HG03280 (cell line): ENCODE data around the gene EFCAB12.
"Not testable (repeated sequence)": the region's sequence is repeated elsewhere in the genome, so short reads cannot be mapped to it uniquely, and the experiment has no call there.

ENCODE experiments used
- ATAC-seq: cut with Tn5 transposase; IDR thresholded peaks from one replicate; pipeline ENCODE4 v1.9.1; 2021; ENCODE audit warnings: mild to moderate bottlenecking, moderate library complexity; ENCODE audit not compliant: unreplicated experiment

Gene EFCAB12

DNA sequence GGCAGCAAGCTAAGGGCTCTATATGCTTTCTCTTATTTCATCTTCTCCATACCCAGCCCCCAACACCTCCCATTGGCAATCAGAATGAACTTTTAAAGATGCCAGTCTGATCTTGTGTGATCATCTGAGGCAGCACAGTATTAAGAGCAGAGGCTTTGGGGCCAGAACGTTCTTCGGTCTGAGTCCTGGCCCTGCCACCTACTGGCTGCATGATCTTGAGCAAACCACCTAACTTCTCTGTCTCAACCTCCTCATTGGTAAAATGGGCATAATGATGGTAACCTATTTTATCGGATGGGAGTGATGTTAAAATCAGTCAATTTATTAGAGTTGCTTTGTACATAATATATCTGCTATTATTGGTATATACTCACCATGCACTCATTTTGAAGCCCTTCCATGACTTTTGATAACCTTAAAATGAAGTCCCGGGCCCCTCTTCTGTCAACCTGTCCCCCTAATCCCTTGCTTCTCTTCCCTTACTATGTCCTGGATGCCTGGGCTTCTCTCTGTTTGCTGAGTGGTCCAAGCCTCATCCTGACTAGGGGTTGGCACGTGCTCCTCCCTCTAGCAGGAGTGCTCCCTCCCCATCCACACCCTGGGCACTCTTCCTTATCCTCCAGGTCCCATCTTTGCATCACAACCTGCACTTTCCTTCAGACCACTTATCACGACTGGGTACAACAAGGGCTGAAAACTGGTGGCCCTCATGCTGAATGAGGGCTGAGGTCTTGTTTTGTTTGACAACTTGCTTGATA, 6.3 kb downstream of the EFCAB12 start:
- no peak for ATAC-seq

DNA sequence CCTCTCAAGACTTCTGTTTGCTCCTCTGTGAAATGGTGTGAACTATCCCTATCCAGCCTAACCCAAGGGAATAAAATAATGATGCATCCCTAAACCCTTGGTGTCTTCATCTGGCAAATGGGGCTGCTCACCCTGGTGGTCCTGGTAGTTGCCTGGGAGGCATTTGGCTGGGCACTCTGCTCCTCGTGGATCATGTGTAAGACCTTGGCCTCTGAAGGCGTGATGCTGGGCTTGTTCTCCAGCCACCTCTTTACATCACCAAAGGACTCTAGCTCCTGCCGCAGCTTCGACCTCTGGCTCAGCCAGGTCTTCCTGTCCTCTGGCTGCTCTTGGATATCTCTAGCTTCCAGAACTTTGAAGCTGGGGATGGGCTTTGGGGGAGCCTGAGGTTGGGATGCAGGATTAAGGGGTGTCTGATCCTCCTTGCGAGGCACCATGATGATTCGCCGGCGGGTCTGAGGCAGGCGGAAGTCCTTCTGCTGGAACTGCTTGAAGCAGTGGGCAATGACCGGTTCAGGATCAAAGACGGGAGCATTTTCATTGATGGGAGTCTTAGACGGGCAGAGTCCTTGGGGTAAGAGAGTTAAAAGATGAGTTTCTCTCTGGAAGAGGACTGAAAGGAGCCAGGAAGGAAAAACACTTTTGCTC, 7.1 kb downstream of the EFCAB12 start:
- ATAC-seq: no peak

DNA sequence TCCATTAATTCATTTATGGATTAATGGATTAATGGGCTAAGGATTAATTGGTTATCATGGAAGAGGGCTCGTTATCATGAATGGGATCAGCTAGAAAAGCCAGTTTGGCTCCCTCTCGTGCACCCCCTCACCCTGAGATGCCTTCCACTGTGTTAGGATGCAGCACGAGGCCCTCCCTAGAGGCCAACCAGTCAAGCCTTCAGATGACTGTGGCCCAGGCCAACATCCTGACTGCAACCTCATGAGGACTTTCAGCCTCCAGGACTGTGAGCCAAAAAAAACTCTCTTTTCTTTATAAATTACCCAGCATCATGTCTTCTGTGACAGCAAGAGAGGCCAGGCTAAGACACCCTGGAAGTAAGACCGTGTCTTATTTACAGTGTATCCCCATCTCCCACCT, 9.0 kb downstream of the EFCAB12 start:
- no peak for ATAC-seq

DNA sequence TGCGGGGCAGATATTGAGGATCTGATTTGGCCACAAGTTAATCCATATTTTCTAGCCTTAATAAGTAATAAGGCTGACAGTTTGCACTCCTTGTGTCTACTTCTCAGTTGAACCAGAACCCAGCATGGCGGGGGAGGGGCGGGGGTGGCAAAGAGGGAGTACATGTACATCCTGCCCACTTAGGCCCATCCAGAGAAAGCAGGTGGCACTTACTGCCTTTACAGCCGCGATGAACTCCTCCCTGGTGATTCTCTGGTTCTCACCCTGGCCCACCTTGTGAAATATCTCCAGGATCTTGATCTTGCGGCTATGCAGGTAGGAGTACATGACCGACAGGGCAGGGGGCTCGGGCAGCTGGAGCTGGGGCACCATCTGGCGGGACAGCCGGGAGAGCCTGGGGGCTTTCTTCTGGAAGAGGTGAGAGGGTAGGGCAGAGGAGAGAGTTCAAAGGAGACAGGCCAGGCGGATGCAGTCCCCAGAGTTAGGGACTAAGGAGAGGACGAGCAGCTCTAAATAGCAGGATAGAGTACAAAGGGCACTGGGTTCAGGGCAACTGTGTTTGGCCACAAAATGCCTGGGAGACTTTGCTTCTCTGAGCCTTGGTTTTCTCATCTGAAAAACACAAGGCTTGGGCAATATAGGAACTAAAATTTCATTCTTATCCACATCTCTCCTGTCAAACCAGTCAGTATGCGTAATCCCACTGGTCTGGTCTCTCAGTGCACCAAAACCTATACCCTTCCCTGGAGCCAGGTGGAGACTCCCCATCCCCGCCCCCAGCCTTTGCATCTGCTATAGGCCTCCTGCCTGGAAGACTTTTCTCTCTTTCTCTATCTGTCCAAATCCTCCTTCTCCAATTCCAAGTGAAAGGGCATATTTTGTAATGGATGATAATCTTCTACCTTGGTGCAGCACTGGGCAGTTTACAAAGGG, 10.1 kb downstream of the EFCAB12 start:
- ATAC-seq: no peak

DNA sequence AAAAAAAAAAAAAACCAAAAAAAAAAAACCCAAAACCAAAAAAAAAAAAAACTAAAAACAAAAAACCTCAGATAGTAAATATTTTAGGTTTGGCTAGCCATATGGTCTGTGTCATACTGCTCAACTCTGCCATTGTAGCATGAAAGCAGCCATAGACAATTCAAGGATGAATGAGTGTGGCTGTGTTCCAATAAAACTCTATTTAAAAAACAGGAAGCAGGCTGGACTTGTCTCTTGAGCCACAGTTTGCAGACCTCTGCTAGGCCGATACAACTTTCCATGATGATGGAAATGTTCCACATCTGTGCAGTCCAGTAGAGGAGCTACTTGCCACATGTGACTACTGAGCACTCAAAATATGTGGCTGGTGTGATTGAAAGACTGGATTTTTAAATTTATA, 11.1 kb downstream of the EFCAB12 start:
- ATAC-seq: no peak

DNA sequence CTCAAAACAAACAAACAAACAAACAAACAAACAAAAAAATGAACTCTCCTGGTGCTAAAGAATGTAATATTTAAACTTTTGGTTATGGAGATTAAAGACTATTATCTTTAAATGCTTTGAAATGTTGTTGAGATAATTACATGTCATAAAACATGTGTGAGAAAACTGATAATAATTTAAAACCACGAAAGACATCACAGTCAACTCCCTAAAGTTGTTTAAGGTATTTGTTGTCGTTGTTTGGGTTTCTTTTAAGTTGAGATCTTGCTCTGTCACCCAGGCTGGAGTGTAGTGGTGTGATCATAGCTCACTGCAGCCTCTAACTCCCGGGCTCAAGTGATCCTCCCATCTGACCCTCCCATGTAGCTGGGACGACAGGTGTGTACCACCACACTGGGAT, 12.0 kb downstream of the EFCAB12 start:
- no peak for ATAC-seq

DNA sequence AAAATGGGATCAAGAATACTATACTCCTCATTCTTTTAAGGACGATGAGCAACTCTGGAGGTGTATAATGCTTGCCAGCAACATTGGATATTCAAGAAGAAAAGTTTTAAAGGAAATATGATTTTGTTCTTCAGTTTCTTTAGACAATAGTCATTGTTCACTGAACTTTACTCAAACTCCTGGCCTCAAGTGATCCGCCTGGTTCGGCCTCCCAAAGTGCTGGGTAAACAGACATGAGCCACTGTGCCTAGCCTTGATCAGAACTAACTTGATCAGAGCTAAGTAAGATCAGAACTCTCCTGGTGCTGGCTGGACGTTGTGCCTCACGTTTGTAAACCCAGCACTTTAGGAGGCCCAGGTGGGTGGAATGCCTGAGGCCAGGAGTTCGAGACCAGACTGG, 12.6 kb downstream of the EFCAB12 start:
- no peak for ATAC-seq

DNA sequence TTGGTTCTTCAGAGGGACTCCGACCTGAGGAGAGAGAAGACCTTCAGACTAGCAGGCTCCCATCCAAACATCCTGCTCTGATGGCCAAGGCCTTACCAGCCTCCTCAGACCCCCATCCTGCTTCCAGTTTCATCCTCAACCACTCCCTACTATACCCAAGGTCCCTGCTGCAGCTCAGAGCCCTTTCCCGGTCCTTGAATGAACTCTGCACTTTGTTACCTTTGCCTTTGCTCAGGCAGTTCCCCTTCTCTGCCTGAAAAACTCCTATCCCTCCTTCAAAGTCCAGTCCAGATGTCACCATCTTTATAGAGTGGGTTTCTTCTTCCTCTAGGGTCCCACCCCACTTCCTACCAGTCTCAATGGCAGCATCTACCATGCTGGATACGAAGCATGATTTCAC, 13.1 kb downstream of the EFCAB12 start:
- ATAC-seq: no peak

DNA sequence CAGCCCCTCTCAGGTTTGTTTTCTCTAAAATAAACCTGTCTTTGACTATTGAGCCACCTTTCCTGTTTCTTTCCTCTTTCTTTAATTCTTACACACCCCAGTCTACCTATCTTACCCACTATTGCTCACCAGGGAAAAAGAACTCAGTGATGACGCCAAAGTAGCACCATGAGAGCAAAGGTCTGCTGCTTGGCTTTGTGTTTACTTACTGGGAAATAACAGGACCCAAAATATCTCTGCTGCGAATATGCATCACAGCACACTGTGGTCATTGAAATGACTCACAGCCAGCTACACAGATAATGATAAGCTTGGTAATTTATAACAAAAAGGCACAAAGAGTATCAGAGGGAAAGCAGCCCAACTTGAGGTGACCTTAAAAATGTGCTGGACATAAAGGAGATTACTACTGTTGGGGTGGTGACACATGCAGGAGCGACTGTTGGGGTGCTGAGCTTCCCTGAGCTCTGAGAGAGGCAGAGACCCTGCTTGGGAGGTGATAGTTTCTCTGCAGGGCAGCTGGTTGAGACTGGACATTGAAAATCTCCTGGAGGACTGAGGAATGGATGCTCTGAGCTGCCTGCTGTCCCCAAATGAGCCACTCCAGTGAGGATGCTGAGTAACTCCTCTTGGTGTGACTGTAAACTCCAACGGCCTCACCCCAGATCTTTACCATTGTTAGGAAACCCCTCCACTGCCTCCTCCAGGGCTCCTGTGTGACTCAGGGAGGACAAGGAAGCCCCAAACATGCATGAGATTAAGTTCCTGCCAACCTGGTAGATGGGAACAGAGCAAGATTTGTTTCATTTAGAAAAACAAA, 14.5 kb downstream of the EFCAB12 start:
- peak; percentile 70 for ATAC-seq

DNA sequence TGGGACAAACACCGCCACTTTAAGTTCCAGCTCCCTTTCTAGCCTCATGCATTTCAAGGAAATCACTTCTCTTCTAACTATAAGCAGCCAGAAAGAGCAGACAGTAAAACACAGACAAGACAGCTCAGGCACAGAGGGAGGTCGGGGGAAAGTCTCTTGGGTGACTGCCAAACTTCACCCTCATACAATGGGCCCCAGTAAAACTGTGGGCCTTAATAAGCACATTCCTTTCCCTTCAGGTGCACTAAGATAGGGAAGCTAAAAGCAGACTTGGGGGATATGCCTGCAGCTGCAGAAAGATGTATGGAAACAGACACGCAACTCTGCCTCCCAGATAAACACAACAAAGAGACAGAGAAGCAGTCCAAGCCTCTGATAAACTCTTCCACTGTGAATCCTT, 15.2 kb downstream of the EFCAB12 start:
- ATAC-seq: not testable (repeated sequence)

DNA sequence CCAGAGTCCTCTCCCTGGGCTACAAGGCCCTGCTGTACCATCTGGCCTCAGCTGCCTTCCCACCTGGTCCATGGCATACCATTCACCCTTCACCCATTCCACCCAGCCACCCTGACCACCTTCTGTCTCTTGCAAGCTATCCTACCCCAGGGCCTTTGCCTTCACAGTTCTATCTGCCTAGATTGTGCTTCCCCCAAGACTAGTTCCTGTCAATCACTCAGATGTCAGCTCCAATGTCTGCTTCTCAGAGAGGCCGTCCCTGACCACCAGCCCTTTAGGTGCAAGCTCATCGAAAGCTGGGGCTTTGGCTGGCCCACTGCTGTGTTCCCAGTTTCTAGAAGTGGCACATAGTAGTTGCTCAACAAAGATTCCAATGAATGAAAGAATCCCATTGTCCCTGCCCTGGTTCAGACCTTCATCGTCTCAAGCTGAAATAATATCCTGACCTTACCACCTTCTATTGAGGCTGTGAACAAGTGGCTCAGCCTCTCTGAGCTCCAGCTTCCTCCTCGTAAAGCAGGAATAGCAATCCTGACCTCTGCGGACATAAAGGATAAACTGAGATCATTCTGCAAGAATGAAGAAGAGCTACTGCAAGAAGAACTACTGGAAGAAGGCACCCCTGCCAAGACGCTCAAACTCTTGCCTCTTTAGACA, 15.8 kb downstream of the EFCAB12 start:
- ATAC-seq: no peak

DNA sequence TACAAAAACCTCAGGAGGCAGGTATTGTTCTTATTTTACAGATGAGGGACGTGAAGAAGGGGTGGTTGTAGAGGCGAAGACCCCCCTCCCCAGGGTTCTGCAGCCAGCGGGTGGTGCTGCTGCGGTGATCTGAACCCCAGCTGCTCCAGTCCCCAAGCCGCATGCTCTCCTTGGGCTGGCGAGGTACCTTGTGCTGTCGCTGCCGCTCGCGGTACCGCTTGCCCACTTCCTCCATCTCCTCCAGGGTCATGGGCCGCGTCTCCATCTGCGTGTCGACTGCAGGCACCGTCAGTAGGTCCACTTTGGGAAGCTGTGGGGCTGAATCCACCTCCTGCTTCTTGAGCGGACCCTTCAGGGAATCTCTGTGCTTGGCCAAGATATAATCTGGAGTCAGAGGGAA, 17.5 kb downstream of the EFCAB12 start:
- no peak for ATAC-seq

DNA sequence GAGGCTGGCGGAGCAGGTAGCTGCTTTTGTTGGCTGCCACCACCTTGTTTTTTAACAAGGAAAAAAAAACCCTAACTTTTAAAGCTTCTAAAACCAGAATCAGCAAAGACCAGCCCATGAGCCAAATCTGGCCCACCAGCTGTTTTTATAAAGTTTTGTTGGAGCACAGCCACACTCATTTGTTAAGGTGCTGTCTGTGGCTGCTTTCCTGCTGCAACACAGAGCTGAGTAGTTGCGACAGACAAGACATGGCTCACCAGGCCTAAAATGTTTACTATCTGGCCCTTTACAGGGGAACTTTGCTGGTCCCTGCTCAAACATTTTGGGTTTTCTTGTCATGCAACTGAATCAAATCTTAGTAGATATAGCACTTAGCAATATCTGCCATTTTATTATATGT, 18.9 kb downstream of the EFCAB12 start:
- no peak for ATAC-seq

DNA sequence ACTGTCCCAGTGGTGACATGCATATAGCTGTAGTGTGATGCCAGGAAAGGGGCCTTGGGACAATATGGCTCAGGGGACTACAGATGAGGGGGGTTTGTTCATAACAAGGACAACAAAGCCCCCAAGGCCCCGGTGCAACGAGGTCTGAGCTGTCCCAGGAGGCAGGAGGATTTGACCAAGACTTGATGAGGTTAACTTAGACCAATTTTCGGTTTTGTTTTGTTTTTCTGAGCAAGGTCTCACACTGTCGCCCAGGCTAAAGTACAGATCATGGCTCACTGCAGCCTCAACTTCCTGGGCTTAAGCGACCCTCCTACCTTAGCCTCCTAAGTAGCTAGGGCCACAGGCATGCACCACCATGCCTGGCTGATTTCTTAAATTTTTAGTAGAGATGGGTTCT, 23.8 kb downstream of the EFCAB12 start:
- no peak for ATAC-seq

DNA sequence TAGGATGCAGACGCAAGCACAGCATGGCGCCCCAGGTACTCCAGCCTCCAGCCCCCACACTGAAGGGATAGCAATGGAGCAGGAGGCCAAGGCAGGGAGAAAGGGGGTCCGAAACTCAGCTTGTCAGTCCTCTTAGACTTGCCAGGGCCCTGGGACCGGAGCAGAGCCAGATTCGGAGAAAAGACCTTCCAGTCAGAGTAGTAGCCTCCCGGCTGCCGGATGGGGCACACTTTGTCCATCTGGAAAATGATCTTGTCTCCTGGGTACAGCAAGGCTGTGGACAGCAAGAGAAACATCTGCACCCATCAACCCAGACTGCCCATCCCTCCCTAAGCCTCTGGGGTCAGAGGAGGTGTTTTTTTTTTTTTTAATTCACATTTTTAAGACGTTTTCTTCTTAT, 24.3 kb downstream of the EFCAB12 start:
- ATAC-seq: no peak

DNA sequence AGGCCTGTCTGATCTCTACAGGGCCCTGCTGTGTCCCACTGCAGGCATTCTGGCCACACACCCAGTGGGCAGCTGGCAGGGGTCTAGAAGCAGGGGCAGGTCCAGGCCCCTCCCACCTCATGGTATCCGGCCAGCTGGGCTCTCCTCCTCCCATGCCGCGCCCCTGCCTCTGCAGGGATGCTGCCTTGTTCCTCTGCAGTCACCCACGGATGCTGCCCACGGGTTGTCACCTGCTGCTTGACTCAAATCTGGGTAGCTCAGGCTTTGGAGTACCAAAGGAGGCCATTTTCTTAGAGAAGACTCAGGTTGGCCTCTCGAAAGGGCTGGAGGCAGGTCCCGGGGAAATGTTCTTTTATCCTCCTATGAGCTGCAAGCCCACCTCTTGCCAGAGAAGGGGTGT, 25.0 kb downstream of the EFCAB12 start:
- no peak for ATAC-seq

DNA sequence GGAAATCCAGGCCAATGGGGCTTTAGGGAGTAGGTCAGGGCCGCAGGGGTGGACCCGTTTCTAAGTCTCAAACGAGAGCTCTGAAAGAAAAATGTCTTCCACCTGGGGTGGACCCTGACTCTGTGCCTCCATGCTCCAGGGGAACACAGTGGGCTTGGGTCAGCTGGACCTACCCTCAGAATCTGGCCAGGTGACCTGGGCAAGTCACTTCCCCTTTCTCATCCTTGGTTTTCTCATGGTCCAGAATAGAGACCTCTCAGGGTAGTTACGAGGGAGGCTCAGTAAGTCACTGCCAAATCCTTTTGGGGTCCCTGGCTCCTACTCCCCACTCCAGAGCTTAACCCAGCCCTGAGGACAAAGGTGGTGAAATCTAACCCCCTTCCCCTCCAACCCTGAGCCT, 25.8 kb downstream of the EFCAB12 start:
- no peak for ATAC-seq

DNA sequence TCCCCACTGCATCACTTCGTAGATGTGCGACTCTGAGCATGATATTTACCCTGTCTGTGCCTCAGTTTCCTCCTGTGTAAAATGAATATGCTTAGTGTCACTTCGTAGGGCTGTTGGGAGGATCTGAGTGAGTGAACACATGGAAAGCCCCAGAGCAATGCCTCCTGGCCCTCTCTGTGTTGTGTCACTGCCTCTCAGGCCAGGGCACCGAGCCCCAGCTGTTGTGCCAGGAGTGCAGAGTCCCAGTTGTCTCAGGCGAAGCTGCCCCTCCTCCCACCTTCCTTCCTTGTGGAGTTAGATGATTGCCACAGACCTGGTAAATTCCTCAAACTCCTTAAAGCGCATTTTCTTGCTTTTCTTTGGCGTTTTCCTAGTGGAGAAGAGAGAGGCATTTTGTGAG, 26.2 kb downstream of the EFCAB12 start:
- ATAC-seq: no peak

DNA sequence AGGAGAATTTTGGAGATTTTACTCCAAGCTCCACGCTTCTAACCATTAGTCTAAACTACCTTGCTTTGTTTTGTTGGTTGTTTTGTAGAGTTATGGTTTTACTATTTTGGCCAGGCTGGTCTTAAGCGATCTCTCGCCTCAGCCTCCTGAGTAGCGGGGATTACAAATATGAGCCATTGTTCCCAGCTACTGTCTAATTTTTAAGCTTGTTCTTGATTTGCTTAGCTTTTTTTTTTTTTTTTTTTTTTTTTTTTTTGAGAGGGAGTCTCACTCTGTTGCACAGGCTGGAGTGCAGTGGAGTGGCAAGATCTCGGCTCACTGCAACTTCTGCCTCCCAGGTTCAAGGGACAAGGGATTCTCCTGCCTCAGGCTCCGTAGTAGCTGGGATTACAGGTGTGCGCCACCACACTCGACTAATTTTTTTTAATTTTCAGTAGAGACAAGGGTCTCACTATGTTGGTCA, 28.5 kb downstream of the EFCAB12 start:
- peak; percentile 13 for ATAC-seq
